GM18868 (cell line): ENCODE data around the gene CENPH.
"Not testable (repeated sequence)": the region's sequence is repeated elsewhere in the genome, so short reads cannot be mapped to it uniquely, and the experiment has no call there.

Experiments
- ATAC-seq: cut with Tn5 transposase; IDR thresholded peaks from one replicate; pipeline ENCODE4 v1.9.1; 2021; ENCODE audit warnings: mild to moderate bottlenecking, moderate library complexity; ENCODE audit not compliant: unreplicated experiment

Gene CENPH, protein sequence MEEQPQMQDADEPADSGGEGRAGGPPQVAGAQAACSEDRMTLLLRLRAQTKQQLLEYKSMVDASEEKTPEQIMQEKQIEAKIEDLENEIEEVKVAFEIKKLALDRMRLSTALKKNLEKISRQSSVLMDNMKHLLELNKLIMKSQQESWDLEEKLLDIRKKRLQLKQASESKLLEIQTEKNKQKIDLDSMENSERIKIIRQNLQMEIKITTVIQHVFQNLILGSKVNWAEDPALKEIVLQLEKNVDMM

DNA sequence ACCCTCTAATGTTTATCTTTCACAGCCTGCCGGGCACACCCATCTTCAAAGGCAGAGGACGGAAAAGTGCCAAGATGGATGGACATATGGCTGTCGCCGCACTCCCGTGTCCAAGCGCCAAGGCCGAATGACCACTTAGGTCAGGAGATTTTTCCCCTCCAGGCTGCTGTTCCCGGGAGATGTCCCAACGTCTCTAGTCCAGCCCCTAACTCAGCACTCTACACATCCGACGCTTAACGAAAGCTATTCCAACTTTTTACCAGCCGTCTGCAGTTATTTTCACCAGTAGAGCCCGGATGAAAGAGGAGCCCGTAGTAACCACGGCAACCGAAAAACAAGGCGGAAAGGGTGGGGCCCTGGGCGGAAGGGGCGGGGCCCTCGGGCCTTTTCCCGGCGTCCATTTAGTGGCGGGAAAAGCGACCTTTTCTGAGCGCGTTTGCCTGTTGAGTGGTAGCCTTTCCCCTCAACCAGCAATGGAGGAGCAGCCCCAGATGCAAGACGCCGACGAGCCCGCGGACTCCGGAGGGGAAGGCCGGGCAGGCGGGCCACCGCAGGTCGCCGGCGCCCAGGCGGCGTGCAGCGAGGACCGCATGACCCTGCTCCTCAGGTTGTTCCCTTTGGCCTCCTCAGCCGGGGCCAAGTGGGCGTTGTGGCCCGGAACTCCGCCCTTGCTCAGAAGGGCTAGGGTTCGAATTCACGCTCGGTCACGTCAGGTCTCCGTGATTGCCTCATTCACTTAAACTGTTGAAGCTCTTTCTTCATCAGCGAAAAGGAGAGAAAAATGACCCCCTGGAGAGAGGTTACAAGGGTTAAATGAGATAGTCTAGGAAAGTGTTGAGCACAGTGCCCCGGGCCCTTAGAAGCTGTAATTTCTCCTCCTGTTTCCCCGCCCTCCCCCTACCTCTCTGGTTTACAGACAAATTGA lies at the start of gene CENPH:
CENPH (plus strand) TSS at position 422 of the 925 bp plus-strand sequence; CDS start at position 474, 52 bp downstream.
- peak; percentile 94 for ATAC-seq

- not testable (repeated sequence) for ATAC-seq
Measured at GRCh38 chr5:69140239-69140638, 49.1 kb upstream of the CENPH start.

- no peak for ATAC-seq
Measured at GRCh38 chr5:69140827-69141226, 48.6 kb upstream of the CENPH start.

DNA sequence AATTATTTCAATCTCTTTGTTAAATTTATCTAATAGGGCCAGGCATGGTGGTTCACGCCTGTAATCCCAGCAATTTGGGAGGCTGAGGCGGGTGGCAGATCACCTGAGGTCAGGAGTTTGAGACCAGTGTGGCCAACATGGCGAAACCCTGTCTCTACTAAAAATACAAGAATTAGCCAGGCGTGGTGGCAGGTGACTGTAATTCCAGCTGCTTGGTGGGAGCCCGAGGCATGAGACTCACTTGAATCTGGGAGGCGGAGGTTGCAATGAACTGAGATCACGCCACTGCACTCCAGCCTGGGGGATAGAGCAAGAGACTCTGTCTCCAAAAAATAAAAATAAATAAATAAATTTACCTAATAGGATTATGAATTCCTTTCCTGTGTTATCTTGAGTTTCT lies 40.8 kb upstream of the CENPH start:
- not testable (repeated sequence) for ATAC-seq

DNA sequence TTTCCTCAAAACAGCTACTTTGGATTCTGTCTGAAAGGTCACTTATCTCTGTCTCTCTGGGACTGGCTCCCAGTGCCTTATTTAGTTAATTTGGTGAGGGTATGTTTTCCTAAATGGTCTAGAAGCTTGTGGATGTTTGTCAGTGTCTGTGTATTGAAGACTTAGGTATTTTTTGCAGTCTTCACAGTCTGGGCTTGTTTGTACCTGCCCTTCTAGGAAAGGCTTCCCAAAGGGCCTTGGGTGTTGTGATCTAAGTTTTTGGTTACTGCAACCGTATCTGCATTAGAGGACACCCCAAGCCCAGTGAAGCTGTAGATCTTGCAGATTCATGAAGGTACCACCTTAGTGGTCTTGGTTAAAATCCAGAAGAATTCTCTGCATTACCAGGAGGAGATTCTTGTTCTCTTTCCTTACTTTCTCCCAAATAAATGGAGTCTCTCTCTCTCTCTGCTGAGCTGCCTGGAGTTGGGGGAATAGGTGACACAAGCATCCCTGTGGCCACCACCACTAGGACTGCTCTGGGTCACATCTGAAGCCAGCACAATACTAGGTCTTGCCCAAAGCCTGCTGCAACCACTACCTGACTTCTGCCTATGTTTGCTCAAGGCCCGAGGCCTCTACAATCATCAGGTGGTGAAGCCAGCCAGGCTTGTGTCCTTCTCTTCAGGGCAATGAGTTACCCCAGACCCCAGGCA lies 40.3 kb upstream of the CENPH start:
- no peak for ATAC-seq

DNA sequence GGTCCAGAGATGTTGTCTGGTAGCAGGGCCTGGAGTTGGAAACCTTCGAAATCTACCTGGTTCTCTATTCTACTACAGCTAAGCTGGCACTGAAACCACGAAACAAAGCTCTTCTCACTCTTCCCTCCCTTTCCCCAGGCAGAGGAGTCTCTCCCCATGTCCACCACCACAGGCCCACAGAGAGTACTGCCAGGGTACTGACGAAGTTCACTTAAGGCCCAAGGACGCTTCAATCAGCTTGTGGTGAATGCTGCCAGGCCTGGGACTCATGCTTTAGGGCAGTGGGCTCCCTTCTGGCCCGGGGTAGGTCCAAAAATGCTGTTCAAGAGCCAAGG lies 39.7 kb upstream of the CENPH start:
- no peak for ATAC-seq

GRCh38 chr5:69152731-69153130 lies 36.7 kb upstream of the CENPH start:
- ATAC-seq = no peak

DNA sequence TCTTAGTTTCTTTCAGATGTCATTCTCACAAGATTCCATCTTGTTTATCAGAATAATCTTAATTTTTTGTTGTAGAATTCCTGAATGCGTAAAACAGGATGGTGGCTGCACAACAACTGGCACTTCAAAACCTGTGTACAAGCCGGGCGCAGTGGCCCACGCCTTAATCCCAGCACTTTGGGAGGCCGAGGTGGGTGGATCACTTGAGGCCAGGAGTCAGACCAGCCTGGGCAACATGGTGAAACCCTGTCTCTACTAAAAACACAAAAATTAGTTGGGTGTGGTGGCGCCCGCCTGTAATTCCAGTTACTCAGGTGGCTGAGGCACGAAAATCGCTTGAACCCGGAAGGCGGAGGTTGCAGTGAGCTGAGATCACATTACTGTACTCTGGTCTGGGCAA lies 32.9 kb upstream of the CENPH start:
- no peak for ATAC-seq

- ATAC-seq = no peak
Measured at GRCh38 chr5:69158039-69158438, 31.3 kb upstream of the CENPH start.

- no peak for ATAC-seq
Measured at GRCh38 chr5:69160651-69161050, 28.7 kb upstream of the CENPH start.

GRCh38 chr5:69166686-69167492 lies 22.5 kb upstream of the CENPH start, which contains the start of gene CCNB1:
Gene CCNB1 (plus strand): TSS chr5:69167150. CDS start chr5:69167263, 113 bp downstream.
- ATAC-seq = peak; percentile 99

- no peak for ATAC-seq
Measured at GRCh38 chr5:69167493-69167855, 21.9 kb upstream of the CENPH start.

DNA sequence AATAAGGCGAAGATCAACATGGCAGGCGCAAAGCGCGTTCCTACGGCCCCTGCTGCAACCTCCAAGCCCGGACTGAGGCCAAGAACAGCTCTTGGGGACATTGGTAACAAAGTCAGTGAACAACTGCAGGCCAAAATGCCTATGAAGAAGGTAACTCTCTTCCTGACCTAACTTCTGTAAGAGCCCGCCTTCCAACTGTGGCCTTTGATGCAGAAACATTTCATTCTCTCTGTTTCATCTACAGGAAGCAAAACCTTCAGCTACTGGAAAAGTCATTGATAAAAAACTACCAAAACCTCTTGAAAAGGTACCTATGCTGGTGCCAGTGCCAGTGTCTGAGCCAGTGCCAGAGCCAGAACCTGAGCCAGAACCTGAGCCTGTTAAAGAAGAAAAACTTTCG lies 21.5 kb upstream of the CENPH start:
- ATAC-seq = no peak

DNA sequence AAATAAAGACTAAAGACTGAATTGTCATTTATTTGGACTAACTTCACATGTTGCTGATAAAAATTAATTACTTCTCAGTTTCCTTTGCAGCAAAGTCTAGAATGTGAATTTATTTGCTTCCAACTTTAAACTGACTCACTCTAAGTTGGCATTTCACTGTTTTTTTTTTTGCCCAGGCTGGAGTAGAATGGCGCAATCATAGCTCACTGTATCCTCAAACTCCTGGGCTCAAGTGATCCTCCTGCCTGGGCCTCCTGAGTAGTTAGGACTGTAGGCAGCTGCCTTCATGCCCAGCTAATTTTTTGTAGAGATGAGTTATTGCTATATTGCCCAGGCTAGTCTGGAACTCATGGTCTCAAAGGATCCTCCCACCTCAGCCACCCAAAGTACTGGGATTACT lies 18.9 kb upstream of the CENPH start:
- ATAC-seq = no peak

DNA sequence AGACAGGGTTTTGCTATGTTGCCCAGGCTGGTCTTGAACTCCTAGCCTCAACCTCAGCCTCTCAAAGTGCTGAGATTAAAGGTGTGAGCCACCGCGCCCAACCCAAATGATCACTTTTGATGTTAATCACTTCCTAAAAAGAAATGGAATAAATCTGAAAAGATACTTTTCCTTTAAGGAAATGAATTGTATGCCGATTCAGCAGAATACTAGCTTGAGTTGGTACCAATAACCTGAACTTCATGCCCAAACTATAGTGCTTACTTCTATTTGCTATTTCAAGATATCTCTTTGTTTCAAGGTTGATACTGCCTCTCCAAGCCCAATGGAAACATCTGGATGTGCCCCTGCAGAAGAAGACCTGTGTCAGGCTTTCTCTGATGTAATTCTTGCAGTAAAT lies 18.4 kb upstream of the CENPH start:
- no peak for ATAC-seq

GRCh38 chr5:69181659-69182293 lies 7.6 kb upstream of the CENPH start:
- not testable (repeated sequence) for ATAC-seq

DNA sequence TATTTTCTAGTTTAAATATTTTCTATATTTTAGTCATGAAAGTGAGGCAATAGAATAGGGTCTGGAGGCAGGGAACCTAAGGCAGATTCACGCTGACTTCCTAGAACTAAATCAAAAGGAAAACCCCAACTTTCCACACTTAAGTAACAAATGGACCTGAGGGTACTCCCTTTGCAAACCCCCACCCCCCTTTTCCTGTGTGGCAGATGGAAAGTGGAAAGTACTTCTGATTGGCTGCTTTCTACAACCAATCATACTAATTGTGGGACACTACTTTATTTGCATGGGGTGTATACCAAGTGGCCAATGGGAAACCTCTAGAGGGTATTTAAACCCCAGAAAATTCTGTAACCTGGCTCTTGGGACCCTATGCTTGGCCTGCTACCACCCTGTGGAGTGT lies 4.8 kb upstream of the CENPH start:
- no peak for ATAC-seq

- no peak for ATAC-seq
Measured at GRCh38 chr5:69187342-69187741, 2.0 kb upstream of the CENPH start.

DNA sequence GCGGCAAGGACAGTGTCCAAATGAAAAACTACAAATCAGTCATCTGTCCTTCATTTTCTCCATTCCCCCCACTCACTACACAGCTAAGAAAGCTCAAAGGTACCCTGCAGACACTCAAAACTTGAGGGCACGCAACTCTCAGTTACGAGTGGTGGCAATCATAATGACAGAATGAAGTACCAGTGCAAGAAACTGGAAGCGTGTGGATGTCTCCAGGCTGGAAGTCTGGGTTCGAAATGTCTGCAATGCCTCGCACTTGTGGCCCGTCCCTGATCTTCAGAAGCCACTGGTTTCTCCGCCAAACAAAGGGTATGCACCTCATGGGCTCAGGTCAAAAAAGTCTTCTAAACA lies 597 bp upstream of the CENPH start:
- no peak for ATAC-seq

GRCh38 chr5:69202497-69202896 lies 13.1 kb downstream of the CENPH start:
- ATAC-seq = no peak
